Fibroblast of lung (primary cell): ENCODE results near the gene SURF2. TPM values are rescaled to one million over a fixed set of nuclear protein-coding genes. Genes with fewer than 3 reads are reported as not detected.
A peak's percentile ranks its signal among the peaks of the same experiment; 100 is the strongest.

ENCODE experiments used
- DNase-seq, 2 donors: peaks; one replicate each; pipeline versions ENCODE4 v3.0.0 to v3.0.0-alpha.2; 2010; ENCODE audit warnings: low read depth in 2 of 2
- H2AFZ ChIP-seq: 2 replicates; pipeline ENCODE4 v1.5.1; 2012; ENCODE audit warnings: low read length, control low read depth, inconsistent platforms
- H3K27ac ChIP-seq: 2 replicates; pipeline ENCODE4 v1.5.1; 2011; ENCODE audit warnings: low read length, control low read depth; ENCODE audit not compliant: insufficient read depth
- H3K27me3 ChIP-seq: 2 replicates; pipeline ENCODE4 v1.5.1; 2011; ENCODE audit warnings: mild to moderate bottlenecking, low read length; ENCODE audit not compliant: control insufficient read depth, insufficient read depth
- H3K36me3 ChIP-seq: 2 replicates; pipeline ENCODE4 v1.5.1; 2011; ENCODE audit warnings: low read length; ENCODE audit not compliant: control insufficient read depth, insufficient read depth
- H3K4me1 ChIP-seq: 2 replicates; pipeline ENCODE4 v1.5.1; 2011; ENCODE audit warnings: low read length; ENCODE audit not compliant: control insufficient read depth, insufficient read depth; ENCODE audit errors: extremely low read depth
- H3K4me2 ChIP-seq: 2 replicates; pipeline ENCODE4 v1.5.1; 2011; ENCODE audit warnings: low read length, control low read depth; ENCODE audit not compliant: insufficient read depth; ENCODE audit errors: extremely low read depth
- H3K4me3 ChIP-seq, 4 experiments: fragments of 200-600 bp in 1 of 4; sonication (generic) in 1 of 4; replicated peaks in 1 of 4; 2 replicates each; pipeline ENCODE4 v1.5.1; 2011 to 2016; ENCODE audit warnings: low read length in 4 of 4, low read depth in 3 of 4, mild to moderate bottlenecking in 3 of 4, control low read depth in 2 of 4, inconsistent platforms in 1 of 4, mixed read lengths in 1 of 4; ENCODE audit not compliant: insufficient read depth in 1 of 4; ENCODE audit errors: control extremely low read depth in 1 of 4
- H3K79me2 ChIP-seq: 2 replicates; pipeline ENCODE4 v1.5.1; 2012; ENCODE audit warnings: mild to moderate bottlenecking, low read length, inconsistent platforms; ENCODE audit not compliant: control insufficient read depth, insufficient read depth
- H3K9ac ChIP-seq: 2 replicates; pipeline ENCODE4 v1.5.1; 2011; ENCODE audit warnings: mild to moderate bottlenecking, low read length, control low read depth; ENCODE audit not compliant: insufficient read depth
- H3K9me3 ChIP-seq: 2 replicates; pipeline ENCODE4 v1.5.1; 2012; ENCODE audit warnings: low read depth, low read length; ENCODE audit not compliant: control insufficient read depth, insufficient read depth
- H4K20me1 ChIP-seq: 2 replicates; pipeline ENCODE4 v1.5.1; 2011; ENCODE audit warnings: low read length; ENCODE audit not compliant: control insufficient read depth, insufficient read depth; ENCODE audit errors: extremely low read depth
- CTCF ChIP-seq, 2 donors: IDR thresholded peaks in 1 of 2; conservative IDR thresholded peaks in 1 of 2; 1 replicate in 1 of 2; 2 replicates in 1 of 2; pipeline ENCODE4 v1.5.1; 2011 to 2012; ENCODE audit warnings: low read length in 2 of 2, control low read depth in 1 of 2, inconsistent platforms in 1 of 2, low read depth in 1 of 2, mild to moderate bottlenecking in 1 of 2
- EZH2 ChIP-seq: IDR thresholded peaks from 2 replicates; pipeline ENCODE4 v1.5.1; 2012; ENCODE audit warnings: low read length, control low read depth, mild to moderate bottlenecking; ENCODE audit errors: missing control alignments
- polyA plus RNA-seq, 2 donors: library from polyadenylated mRNA; depleted of rRNA in 1 of 2; stranded (reverse) in 1 of 2; unstranded in 1 of 2; fragments of >200 nt; gene quantifications; 2 replicates each; pipeline ENCODE4 v1.2.1, GENCODE V29; 2011 to 2012; ENCODE audit warnings: missing spikeins in 1 of 2
- total RNA-seq: library from RNA; depleted of rRNA; stranded (reverse); fragments of >200 nt; gene quantifications from 2 replicates; pipeline ENCODE4 v1.2.1, GENCODE V29; 2014

The SURF2 gene
- total and polyA plus RNA-seq, 2 donors (not counting 1 experiment from before 2014, with no cell fraction given) = 11.2 to 13.9 TPM

GRCh38 chr9:133341369-133342068 is 14.8 kb upstream of the SURF2 start:
- no peak for DNase-seq
- Histone ChIP-seq H3K79me2 (peaks cover 13% of the 10 kb centered on the region), H3K9me3 (no peaks in the 10 kb centered on the region), H3K27me3 (no peaks in the 10 kb centered on the region), H4K20me1 (no peaks in the 10 kb centered on the region), H3K4me3 (no peak overlapping the region), H2AFZ (no peak overlapping the region), H3K4me1 (peaks cover 5% of the 10 kb centered on the region), H3K27ac (no peak overlapping the region), H3K4me2 (no peak overlapping the region), H3K9ac (no peak overlapping the region), H3K36me3 (peaks cover 33% of the 10 kb centered on the region)
- TF ChIP-seq CTCF (conservative IDR thresholded peaks at IDR 0.05 in 1 of 2, IDR thresholded peaks at IDR 0.05 in 1 of 2; ENCODE audit: low read depth in 1 of 2, low read length in 2 of 2) = no peak
- TF ChIP-seq EZH2 = no peak

GRCh38 chr9:133342069-133342406 is 14.3 kb upstream of the SURF2 start:
- Histone ChIP-seq H4K20me1 (no peaks in the 10 kb centered on the region), H3K4me3 (no peak overlapping the region), H3K4me1 (peaks cover 6% of the 10 kb centered on the region), H3K79me2 (peaks cover 16% of the 10 kb centered on the region), H3K9me3 (no peaks in the 10 kb centered on the region), H2AFZ (no peak overlapping the region), H3K27me3 (no peaks in the 10 kb centered on the region), H3K27ac (no peak overlapping the region), H3K4me2 (no peak overlapping the region), H3K36me3 (peaks cover 33% of the 10 kb centered on the region), H3K9ac (no peak overlapping the region)
- no peak for DNase-seq
- TF ChIP-seq CTCF (conservative IDR thresholded peaks at IDR 0.05 in 1 of 2, IDR thresholded peaks at IDR 0.05 in 1 of 2; ENCODE audit: low read depth in 1 of 2, low read length in 2 of 2) = peak in 1 of 2 donors; percentile 26
- no peak for TF ChIP-seq EZH2

GRCh38 chr9:133342570-133342969 is 13.8 kb upstream of the SURF2 start:
- no peaks in the 10 kb centered on the region for H3K9me3 ChIP-seq
- H3K4me2 ChIP-seq = no peak overlapping the region
- DNase-seq = no peak
- TF ChIP-seq CTCF (conservative IDR thresholded peaks at IDR 0.05 in 1 of 2, IDR thresholded peaks at IDR 0.05 in 1 of 2; ENCODE audit: low read depth in 1 of 2, low read length in 2 of 2) (peak in 1 of 2 donors; percentile 23), EZH2 (no peak)
- peaks cover 6% of the 10 kb centered on the region for H3K4me1 ChIP-seq
- no peak overlapping the region for H3K9ac ChIP-seq
- H3K27me3 ChIP-seq = no peaks in the 10 kb centered on the region
- no peak overlapping the region for H3K4me3 ChIP-seq
- peaks cover 33% of the 10 kb centered on the region for H3K36me3 ChIP-seq
- H3K27ac ChIP-seq = no peak overlapping the region
- peaks cover 18% of the 10 kb centered on the region for H3K79me2 ChIP-seq
- no peak overlapping the region for H2AFZ ChIP-seq
- H4K20me1 ChIP-seq = no peaks in the 10 kb centered on the region
